Stimulated activated naive CD4-positive, alpha-beta T cell treated with Interleukin-2 at 50 U/mL for 16 hours (primary cell): Measurements from ENCODE around the gene PDZD8.

Source experiments
- DNase-seq: peaks from one replicate; lab custom pipeline; 2025; lab: John Stamatoyannopoulos, UW

The PDZD8 gene

DNA sequence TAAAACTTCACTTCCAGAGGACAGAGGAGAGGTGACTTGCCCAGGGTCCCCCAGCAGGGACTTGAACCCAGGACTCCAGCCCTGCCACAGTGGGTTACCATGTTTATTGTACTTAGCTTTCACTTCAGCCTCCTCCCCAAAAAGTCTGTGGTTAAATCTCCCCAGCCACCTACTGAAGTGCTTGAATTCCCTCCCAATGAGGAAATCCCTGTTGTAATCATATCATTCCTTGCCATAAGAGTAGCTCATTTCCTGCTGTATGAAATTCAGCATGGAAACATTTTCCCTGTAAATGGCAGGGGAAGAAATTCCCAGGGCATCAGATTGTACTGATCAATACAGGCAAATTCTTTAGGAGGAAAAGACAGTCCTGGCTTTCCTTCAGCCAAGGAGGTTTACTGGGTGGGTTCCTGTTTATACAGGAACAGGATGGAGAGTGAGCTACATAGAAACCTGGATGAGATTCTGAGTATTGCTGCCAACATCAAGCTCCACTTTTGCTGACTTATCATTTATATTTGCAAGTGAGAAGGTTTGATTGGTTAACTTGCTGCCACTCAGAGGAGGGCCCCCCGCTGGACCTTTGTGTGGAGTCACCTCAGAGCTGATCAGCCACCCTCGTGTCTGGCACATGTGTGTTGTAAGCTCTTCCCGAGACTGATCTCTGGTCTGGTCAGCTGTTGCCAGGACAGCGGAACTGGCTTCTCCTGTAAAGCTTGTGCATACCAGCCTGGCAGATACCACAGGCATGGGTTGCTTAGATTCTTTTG, 16.4 kb upstream of the PDZD8 start:
- DNase-seq: no peak

- DNase-seq: no peak
These were observed 15.2 kb upstream of the PDZD8 start for GRCh38 chr10:117390420-117390819.

GRCh38 chr10:117386805-117387204, 11.6 kb upstream of the PDZD8 start:
- DNase-seq: no peak

GRCh38 chr10:117382861-117383260, 7.6 kb upstream of the PDZD8 start:
- no peak for DNase-seq

DNA sequence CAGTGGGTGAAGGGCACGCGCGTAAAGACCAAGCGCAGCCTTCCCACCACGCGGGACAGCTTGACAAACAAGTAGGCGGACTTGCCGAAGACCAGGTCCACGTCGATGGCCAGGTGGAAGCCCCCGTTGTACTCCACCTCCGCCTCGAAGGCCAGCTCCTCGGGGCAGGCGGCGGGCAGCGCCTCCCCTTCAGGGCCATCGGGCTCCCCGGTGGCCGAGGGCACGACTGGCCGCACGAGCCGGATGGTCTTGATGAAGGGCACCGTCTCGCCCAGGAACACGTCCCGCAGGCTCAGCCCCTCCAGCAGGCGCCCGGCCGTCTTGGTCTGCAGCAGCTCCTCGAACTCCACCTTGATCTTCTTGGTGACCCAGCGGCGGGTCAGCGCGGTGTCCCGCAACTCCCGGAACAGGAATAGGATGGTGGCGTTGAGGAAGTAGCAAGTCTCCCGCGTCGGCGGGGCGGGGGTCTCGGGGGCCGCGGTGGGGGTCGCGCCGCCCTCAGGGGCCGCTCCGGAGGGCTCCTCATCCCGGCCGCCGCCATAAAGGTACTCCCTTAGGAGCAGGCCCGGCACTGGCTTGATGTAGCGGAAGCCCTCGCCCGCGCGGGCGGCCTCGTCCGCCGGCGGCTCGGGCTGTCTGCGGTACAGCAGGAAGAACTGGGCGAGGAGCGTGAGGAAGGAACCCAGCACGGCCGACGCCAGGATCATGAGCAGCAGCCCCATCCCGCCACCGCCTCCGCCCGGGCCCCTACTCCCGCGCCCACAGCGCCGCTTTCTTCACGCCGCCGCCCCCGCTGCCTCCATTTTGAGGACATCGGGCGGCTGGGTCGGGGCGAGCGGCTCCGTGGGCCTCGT, 507 bp downstream of the PDZD8 start:
- DNase-seq: peak; percentile 79

- peak; percentile 22 for DNase-seq
These were observed 1.3 kb downstream of the PDZD8 start for GRCh38 chr10:117373823-117374505.

DNA sequence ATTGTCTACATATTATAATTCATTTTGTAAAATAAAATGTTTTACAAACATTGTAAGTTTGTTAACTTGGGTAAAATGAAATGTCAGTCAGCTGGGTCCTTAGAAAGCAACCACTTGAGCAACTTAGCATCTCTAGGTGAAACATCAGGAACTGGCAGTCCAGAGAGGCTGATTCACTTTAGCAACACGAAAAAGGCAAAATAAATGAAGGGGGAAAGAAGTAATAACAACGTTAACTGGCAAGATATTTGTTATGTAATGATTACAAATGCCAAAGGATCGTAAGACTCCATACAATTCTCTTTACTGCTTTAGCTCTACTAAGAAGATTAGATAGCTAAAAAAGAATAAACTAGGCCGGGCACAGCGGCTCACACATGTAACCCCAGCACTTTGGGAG, 5.0 kb downstream of the PDZD8 start:
- DNase-seq: no peak

GRCh38 chr10:117367718-117368117, 7.5 kb downstream of the PDZD8 start:
- no peak for DNase-seq

GRCh38 chr10:117366741-117367140, 8.5 kb downstream of the PDZD8 start:
- DNase-seq: no peak

DNA sequence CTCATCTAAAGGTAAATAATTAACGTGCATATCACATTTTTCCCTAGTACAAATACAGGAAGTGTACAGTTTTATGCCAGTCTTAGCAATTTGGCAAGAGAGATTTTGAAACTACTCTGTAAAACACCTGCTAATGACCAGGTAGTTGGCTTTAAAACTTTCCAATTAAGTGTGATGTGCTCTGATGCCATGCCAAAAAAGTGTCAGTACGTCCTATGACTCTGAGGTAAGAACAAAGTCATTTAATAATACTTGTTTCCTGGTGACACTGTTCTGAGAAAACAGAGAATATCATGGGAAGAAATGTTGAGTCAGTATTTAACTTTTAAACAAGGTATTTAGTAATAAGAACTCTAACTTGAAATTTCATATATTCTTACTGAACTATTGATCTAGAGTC, 9.6 kb downstream of the PDZD8 start:
- DNase-seq: no peak

GRCh38 chr10:117364110-117364960, 10.9 kb downstream of the PDZD8 start:
- no peak for DNase-seq

DNA sequence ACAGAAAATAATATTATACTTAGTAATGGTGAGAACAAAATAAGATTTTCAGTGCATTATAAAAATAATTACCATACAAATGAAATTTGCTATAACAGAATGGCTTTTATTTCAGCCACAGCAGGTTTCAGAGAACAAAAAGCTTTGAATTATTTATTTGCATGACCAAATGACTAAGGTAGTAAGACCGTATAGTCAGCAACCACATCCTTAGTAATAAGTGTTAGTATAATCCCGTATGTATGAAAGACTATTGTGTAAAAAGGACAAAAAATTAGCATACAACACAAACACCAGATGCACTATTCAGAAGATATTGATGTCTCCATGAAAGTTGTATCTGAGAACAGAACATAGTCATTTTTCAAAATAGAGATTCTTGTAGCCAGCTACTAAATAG, 12.2 kb downstream of the PDZD8 start:
- DNase-seq: no peak

GRCh38 chr10:117362313-117362712, 12.9 kb downstream of the PDZD8 start:
- DNase-seq: no peak

DNA sequence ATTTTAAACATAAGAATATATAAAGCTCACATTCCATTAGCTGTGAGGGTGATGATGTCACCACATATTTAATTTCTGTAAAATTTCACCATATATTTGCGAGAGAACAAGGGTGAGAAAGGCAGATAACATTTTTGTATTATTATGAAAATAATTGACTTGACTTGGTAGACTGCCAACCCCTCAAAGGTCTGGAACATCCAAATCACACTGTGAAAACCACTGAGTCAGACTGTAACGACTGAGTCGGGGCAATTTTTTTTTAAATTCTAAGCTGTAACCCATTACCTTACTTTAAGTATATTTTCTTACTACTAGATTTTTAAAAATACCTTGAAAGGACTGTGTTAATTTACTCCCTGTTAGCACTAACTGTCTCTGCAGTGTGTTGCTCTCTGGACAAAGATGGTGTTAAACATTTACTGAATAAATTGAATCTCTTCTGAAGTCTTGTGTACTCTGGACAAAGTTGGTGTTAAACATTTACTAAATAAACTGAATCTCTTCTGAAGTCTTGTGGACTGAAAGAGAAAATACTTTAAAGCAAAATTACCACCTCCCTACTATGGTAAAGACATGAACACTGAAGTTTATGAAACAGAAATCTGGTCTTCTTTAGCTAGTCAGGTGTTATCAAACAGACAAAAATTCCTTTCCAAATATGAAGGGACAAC, 14.1 kb downstream of the PDZD8 start:
- DNase-seq: no peak

DNA sequence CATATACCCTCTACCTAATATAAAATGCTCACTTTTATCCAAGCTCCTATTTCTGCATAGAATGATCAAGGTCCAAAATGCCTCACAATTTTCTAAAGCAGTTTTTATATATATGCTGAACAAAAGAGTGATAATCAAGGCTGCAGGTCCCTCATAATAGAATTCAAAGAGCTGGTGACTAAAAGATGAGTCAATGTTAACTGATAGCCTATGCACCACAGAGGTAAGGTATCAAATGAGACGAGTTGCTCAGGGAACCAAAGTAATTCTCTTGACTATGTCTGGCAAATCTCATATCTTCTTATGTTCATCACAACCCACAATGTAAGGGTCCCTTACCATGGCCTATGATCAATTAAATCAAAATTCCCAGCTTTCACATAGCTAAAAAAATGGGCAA, 15.2 kb downstream of the PDZD8 start:
- DNase-seq: no peak

DNA sequence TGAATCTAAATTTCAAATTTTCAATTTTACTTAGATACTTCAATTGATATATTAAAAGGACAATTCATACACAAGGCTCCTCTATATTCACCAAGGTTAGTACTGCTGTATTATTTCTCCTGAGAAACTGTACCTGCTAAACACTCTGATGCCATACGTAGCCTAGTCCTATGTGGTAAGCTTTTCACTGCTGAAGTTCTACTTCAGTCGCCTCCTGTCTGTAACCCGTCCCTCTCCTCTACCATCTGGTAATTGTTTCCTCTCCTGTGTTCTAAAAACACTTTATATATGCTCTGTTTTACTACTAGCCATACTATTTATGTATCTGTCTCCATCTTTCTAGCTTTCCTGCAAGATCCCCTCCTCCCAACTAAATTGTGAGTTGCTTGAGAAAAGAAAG, 20.2 kb downstream of the PDZD8 start:
- no peak for DNase-seq

GRCh38 chr10:117353684-117354083, 21.6 kb downstream of the PDZD8 start:
- no peak for DNase-seq

GRCh38 chr10:117352724-117353123, 22.5 kb downstream of the PDZD8 start:
- DNase-seq: no peak

- DNase-seq: no peak
These were observed 23.2 kb downstream of the PDZD8 start for GRCh38 chr10:117351996-117352395.

DNA sequence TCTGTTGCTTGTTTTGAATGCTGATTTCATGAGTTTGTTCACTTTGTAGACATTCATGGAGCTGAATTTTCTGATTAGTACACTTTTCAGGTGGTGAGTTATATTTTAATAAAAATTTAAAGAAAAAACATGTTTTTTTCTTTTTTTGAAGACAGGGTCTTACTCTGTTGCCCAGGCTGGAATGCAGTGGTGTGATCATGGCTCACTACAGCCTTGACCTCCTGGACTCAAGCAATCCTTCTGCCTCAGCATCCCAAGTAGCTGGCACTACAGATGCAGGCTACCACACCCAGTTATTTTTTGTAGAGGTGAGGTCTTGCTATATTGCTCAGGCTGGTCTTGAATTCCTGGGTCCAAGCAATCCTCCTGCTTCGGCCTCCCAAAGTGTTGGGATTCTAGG, 23.7 kb downstream of the PDZD8 start:
- DNase-seq: no peak

GRCh38 chr10:117350909-117351308, 24.3 kb downstream of the PDZD8 start:
- no peak for DNase-seq
